Stomach (tissue), 4 donors: Measurements from ENCODE around the gene ATP4B.

Experiments
- CTCF ChIP-seq, 7 experiments: fragments of 450-650 bp in 4 of 7; fragments of 200-600 bp in 3 of 7; sonication (generic) in 3 of 7; IDR thresholded peaks; one replicate each; pipeline ENCODE4 v1.5.1; 2016 to 2019; ENCODE audit warnings: antibody characterized with exemption in 7 of 7, control low read depth in 2 of 7, mild to moderate bottlenecking in 1 of 7
- EP300 ChIP-seq: sonication (generic); formaldehyde crosslinking; IDR thresholded peaks from one replicate; pipeline ENCODE4 v1.6.1; 2017; ENCODE audit warnings: antibody characterized with exemption
- POLR2A ChIP-seq, 4 donors: fragments of 450-650 bp; IDR thresholded peaks; one replicate each; pipeline ENCODE4 v1.6.1; 2016; ENCODE audit warnings: antibody characterized with exemption in 4 of 4, control low read depth in 2 of 4, mild to moderate bottlenecking in 1 of 4, moderate library complexity in 1 of 4
- POLR2AphosphoS5 ChIP-seq, 3 donors: sonication (generic); formaldehyde crosslinking; IDR thresholded peaks; one replicate each; pipeline ENCODE4 v1.6.1; 2016; ENCODE audit warnings: antibody characterized with exemption in 3 of 3

- no peak for TF ChIP-seq CTCF (IDR thresholded peaks at IDR 0.05)
- no peak for TF ChIP-seq POLR2A (IDR thresholded peaks at IDR 0.05)
- no peak for TF ChIP-seq POLR2AphosphoS5 (IDR thresholded peaks at IDR 0.05)
- no peak for TF ChIP-seq EP300
Measured at GRCh38 chr13:113636266-113636963, 21.6 kb downstream of the ATP4B start.
